Ramos (cell line): ENCODE data around the gene CHCHD4.

Source experiments
- in situ Hi-C: fragments of 300-500 bp; cut with MboI; formaldehyde crosslinking; loops from one replicate; pipeline ENCODE4 v1.14.3; 2022; ENCODE audit warnings: low sequenced_read_pairs; ENCODE audit not compliant: unreplicated experiment

CHCHD4 gene

GRCh38 chr3:14138109-14138877, 13.6 kb upstream of the CHCHD4 start:
- in situ Hi-C loops, result no loop called here

- in situ Hi-C loops, result no loop called here
Observed at GRCh38 chr3:14137445-14137844, 12.8 kb upstream of the CHCHD4 start.

GRCh38 chr3:14137004-14137403, 12.3 kb upstream of the CHCHD4 start:
- in situ Hi-C loops, result no loop called here

- in situ Hi-C loops, result no loop called here
Observed at GRCh38 chr3:14135581-14135980, 10.9 kb upstream of the CHCHD4 start.

GRCh38 chr3:14134291-14134690, 9.6 kb upstream of the CHCHD4 start:
- in situ Hi-C loops, result no loop called here

- in situ Hi-C loops, result no loop called here
Observed at GRCh38 chr3:14133876-14134275, 9.2 kb upstream of the CHCHD4 start.

- in situ Hi-C loops, result no loop called here
Observed at GRCh38 chr3:14133188-14133800, 8.6 kb upstream of the CHCHD4 start.

- in situ Hi-C loops, result no loop called here
Observed at GRCh38 chr3:14132689-14133088, 8.0 kb upstream of the CHCHD4 start.

GRCh38 chr3:14132120-14132519, 7.5 kb upstream of the CHCHD4 start:
- in situ Hi-C loops, result no loop called here

- in situ Hi-C loops, result no loop called here
Observed at GRCh38 chr3:14131134-14131533, 6.5 kb upstream of the CHCHD4 start.

- in situ Hi-C loops, result no loop called here
Observed at GRCh38 chr3:14130707-14131106, 6.0 kb upstream of the CHCHD4 start.

- in situ Hi-C loops, result no loop called here
Observed at GRCh38 chr3:14130230-14130629, 5.6 kb upstream of the CHCHD4 start.

- in situ Hi-C loops, result no loop called here
Observed at GRCh38 chr3:14129296-14129695, 4.6 kb upstream of the CHCHD4 start.

GRCh38 chr3:14128724-14129123, 4.1 kb upstream of the CHCHD4 start:
- in situ Hi-C loops, result no loop called here

GRCh38 chr3:14127516-14128161, 3.0 kb upstream of the CHCHD4 start:
- in situ Hi-C loops, result no loop called here

- in situ Hi-C loops, result no loop called here
Observed at GRCh38 chr3:14126887-14127505, 2.3 kb upstream of the CHCHD4 start.

- in situ Hi-C loops, result no loop called here
Observed at GRCh38 chr3:14126017-14126886, 1.6 kb upstream of the CHCHD4 start.

GRCh38 chr3:14125193-14126016, 735 bp upstream of the CHCHD4 start:
- in situ Hi-C loops, result no loop called here

- in situ Hi-C loops, result no loop called here
Observed at GRCh38 chr3:14124223-14124614, 451 bp downstream of the CHCHD4 start.
